Mesendoderm (in vitro differentiated cells): ENCODE data around the gene SDK1.

Source experiments
- DNase-seq: peaks from one replicate; pipeline ENCODE4 v3.0.0; 2013
- H2AK5ac ChIP-seq: 2 replicates; pipeline ENCODE4 v1.6.1; 2013; ENCODE audit warnings: low read length, inconsistent platforms
- H2BK120ac ChIP-seq: 2 replicates; pipeline ENCODE4 v1.6.1; 2013; ENCODE audit warnings: low read depth, mild to moderate bottlenecking, low read length, moderate library complexity, mixed read lengths
- H2BK15ac ChIP-seq: replicated peaks from 2 replicates; pipeline ENCODE4 v1.6.1; 2013; ENCODE audit warnings: low read depth, mild to moderate bottlenecking, moderate library complexity
- H2BK5ac ChIP-seq: 2 replicates; pipeline ENCODE4 v1.6.1; 2013; ENCODE audit warnings: low read length, inconsistent platforms
- H3K18ac ChIP-seq: 2 replicates; pipeline ENCODE4 v1.6.1; 2013; ENCODE audit warnings: mild to moderate bottlenecking, low read length, mixed read lengths
- H3K23ac ChIP-seq: one replicate; pipeline ENCODE4 v1.6.1; 2013; ENCODE audit warnings: low read length
- H3K27ac ChIP-seq: 2 replicates; pipeline ENCODE4 v1.5.1; 2013; ENCODE audit warnings: low read depth, mild to moderate bottlenecking, inconsistent platforms, low read length, moderate library complexity
- H3K27me3 ChIP-seq: 2 replicates; pipeline ENCODE4 v1.6.1; 2013; ENCODE audit warnings: low read length, control low read depth, mild to moderate bottlenecking, inconsistent platforms; ENCODE audit not compliant: insufficient read depth, poor library complexity
- H3K36me3 ChIP-seq: 2 replicates; pipeline ENCODE4 v1.6.1; 2013; ENCODE audit warnings: low read length, inconsistent platforms; ENCODE audit not compliant: control insufficient read depth, insufficient read depth
- H3K4ac ChIP-seq: one replicate; pipeline ENCODE4 v1.6.1; 2013; ENCODE audit warnings: low read depth, mild to moderate bottlenecking, low read length, moderate library complexity
- H3K4me1 ChIP-seq: 2 replicates; pipeline ENCODE4 v1.6.1; 2013; ENCODE audit warnings: low read depth, low read length, inconsistent platforms; ENCODE audit not compliant: control insufficient read depth
- H3K4me2 ChIP-seq: 2 replicates; pipeline ENCODE4 v1.6.1; 2013; ENCODE audit warnings: low read length
- H3K4me3 ChIP-seq: 2 replicates; pipeline ENCODE4 v1.5.1; 2013; ENCODE audit warnings: mild to moderate bottlenecking, low read length
- H3K56ac ChIP-seq: one replicate; pipeline ENCODE4 v1.6.1; 2013; ENCODE audit warnings: low read length
- H3K79me1 ChIP-seq: 2 replicates; pipeline ENCODE4 v1.6.1; 2013; ENCODE audit warnings: low read length, inconsistent platforms
- H3K79me2 ChIP-seq: 2 replicates; pipeline ENCODE4 v1.6.1; 2013; ENCODE audit warnings: mild to moderate bottlenecking, low read length; ENCODE audit not compliant: control insufficient read depth, insufficient read depth
- H3K9ac ChIP-seq: 2 replicates; pipeline ENCODE4 v1.6.1; 2013; ENCODE audit warnings: low read length, inconsistent platforms
- H4K5ac ChIP-seq: one replicate; pipeline ENCODE4 v1.6.1; 2013; ENCODE audit warnings: low read length
- H4K8ac ChIP-seq: one replicate; pipeline ENCODE4 v1.6.1; 2013; ENCODE audit warnings: low read depth, mild to moderate bottlenecking, control low read depth, low read length, moderate library complexity
- WGBS: extraction: QIAGEN DNeasy Blood & Tissue Kit; methylation state at CpG from one replicate; pipeline ENCODE4 v1.1.7; 2013; ENCODE audit warnings: low lambda C conversion rate, missing lambda C conversion rate; ENCODE audit not compliant: insufficient coverage; ENCODE audit errors: extremely low coverage; 5-methylcytosine and 5-hydroxymethylcytosine counted together

The SDK1 gene

GRCh38 chr7:4065190-4065589 lies 764.1 kb downstream of the SDK1 start:
- no peak overlapping the region for H3K9ac ChIP-seq
- H3K18ac ChIP-seq = no peak overlapping the region
- no peak overlapping the region for H2BK5ac ChIP-seq
- H3K36me3 ChIP-seq = no peaks in the 10 kb centered on the region
- no peak overlapping the region for H3K23ac ChIP-seq
- H3K4me1 ChIP-seq = no peaks in the 10 kb centered on the region
- no peak overlapping the region for H4K8ac ChIP-seq
- no peak overlapping the region for H4K5ac ChIP-seq
- H2BK120ac ChIP-seq = no peak overlapping the region
- H3K79me1 ChIP-seq = no peaks in the 10 kb centered on the region
- no peak overlapping the region for H3K4me3 ChIP-seq
- no peak overlapping the region for H3K27ac ChIP-seq
- no peaks in the 10 kb centered on the region for H3K27me3 ChIP-seq
- WGBS = no CpG with 5 or more reads among the region's 5 CpGs
- no peaks in the 10 kb centered on the region for H3K79me2 ChIP-seq
- H3K4ac ChIP-seq = no peak overlapping the region
- H2BK15ac ChIP-seq = no peak overlapping the region
- H3K4me2 ChIP-seq = no peak overlapping the region
- H2AK5ac ChIP-seq = no peak overlapping the region
- no peak for DNase-seq
- no peak overlapping the region for H3K56ac ChIP-seq

GRCh38 chr7:4066206-4066605 lies 765.2 kb downstream of the SDK1 start:
- no peak for DNase-seq

GRCh38 chr7:4066626-4067475 lies 765.8 kb downstream of the SDK1 start:
- no peak for DNase-seq
- H3K4me3 ChIP-seq = no peak overlapping the region
- H3K27ac ChIP-seq = no peak overlapping the region
- H4K5ac ChIP-seq = no peak overlapping the region
- H4K8ac ChIP-seq = no peak overlapping the region
- H3K18ac ChIP-seq = no peak overlapping the region
- no peak overlapping the region for H3K23ac ChIP-seq
- H3K4me1 ChIP-seq = no peaks in the 10 kb centered on the region
- H3K79me2 ChIP-seq = no peaks in the 10 kb centered on the region
- H3K27me3 ChIP-seq = no peaks in the 10 kb centered on the region
- H3K4ac ChIP-seq = no peak overlapping the region
- no peaks in the 10 kb centered on the region for H3K36me3 ChIP-seq
- H2BK120ac ChIP-seq = no peak overlapping the region
- H2BK5ac ChIP-seq = no peak overlapping the region
- H2BK15ac ChIP-seq = no peak overlapping the region
- WGBS = no CpG with 5 or more reads among the region's 21 CpGs
- H3K4me2 ChIP-seq = no peak overlapping the region
- H3K9ac ChIP-seq = no peak overlapping the region
- H2AK5ac ChIP-seq = no peak overlapping the region
- H3K79me1 ChIP-seq = no peaks in the 10 kb centered on the region
- no peak overlapping the region for H3K56ac ChIP-seq

More at GRCh38 chr7:4066206-4066605, 765.2 kb downstream of the SDK1 start:
- no peak overlapping the region for H2BK15ac ChIP-seq
- no peak overlapping the region for H2BK120ac ChIP-seq
- no peak overlapping the region for H3K56ac ChIP-seq
- H4K5ac ChIP-seq = no peak overlapping the region
- H3K4me1 ChIP-seq = no peaks in the 10 kb centered on the region
- H3K23ac ChIP-seq = no peak overlapping the region
- H3K9ac ChIP-seq = no peak overlapping the region
- no CpG with 5 or more reads among the region's 10 CpGs for WGBS
- no peak overlapping the region for H3K4me2 ChIP-seq
- no peaks in the 10 kb centered on the region for H3K36me3 ChIP-seq
- no peak overlapping the region for H2AK5ac ChIP-seq
- no peak overlapping the region for H2BK5ac ChIP-seq
- H3K27me3 ChIP-seq = no peaks in the 10 kb centered on the region
- H3K79me2 ChIP-seq = no peaks in the 10 kb centered on the region
- H3K4me3 ChIP-seq = no peak overlapping the region
- H3K18ac ChIP-seq = no peak overlapping the region
- H3K79me1 ChIP-seq = no peaks in the 10 kb centered on the region
- H3K27ac ChIP-seq = no peak overlapping the region
- no peak overlapping the region for H4K8ac ChIP-seq
- no peak overlapping the region for H3K4ac ChIP-seq

GRCh38 chr7:4067476-4067760 lies 766.4 kb downstream of the SDK1 start:
- H4K5ac ChIP-seq = no peak overlapping the region
- no peak overlapping the region for H3K56ac ChIP-seq
- H3K4ac ChIP-seq = no peak overlapping the region
- no peaks in the 10 kb centered on the region for H3K79me2 ChIP-seq
- no peak overlapping the region for H3K27ac ChIP-seq
- H2BK15ac ChIP-seq = no peak overlapping the region
- no peak for DNase-seq
- H3K9ac ChIP-seq = no peak overlapping the region
- no peak overlapping the region for H3K4me3 ChIP-seq
- no peak overlapping the region for H4K8ac ChIP-seq
- H3K23ac ChIP-seq = no peak overlapping the region
- no peak overlapping the region for H3K4me2 ChIP-seq
- H2BK120ac ChIP-seq = no peak overlapping the region
- no peak overlapping the region for H2BK5ac ChIP-seq
- no peaks in the 10 kb centered on the region for H3K79me1 ChIP-seq
- no peaks in the 10 kb centered on the region for H3K4me1 ChIP-seq
- H2AK5ac ChIP-seq = no peak overlapping the region
- no peak overlapping the region for H3K18ac ChIP-seq
- no peaks in the 10 kb centered on the region for H3K36me3 ChIP-seq
- no peaks in the 10 kb centered on the region for H3K27me3 ChIP-seq

GRCh38 chr7:4067874-4068273 lies 766.8 kb downstream of the SDK1 start:
- Histone ChIP-seq H4K8ac (no peak overlapping the region), H2BK15ac (no peak overlapping the region), H3K79me1 (no peaks in the 10 kb centered on the region), H3K4me3 (no peak overlapping the region), H3K36me3 (no peaks in the 10 kb centered on the region), H2AK5ac (no peak overlapping the region), H2BK120ac (no peak overlapping the region), H3K18ac (no peak overlapping the region), H3K4me1 (no peaks in the 10 kb centered on the region), H3K4me2 (no peak overlapping the region), H3K23ac (no peak overlapping the region), H3K56ac (no peak overlapping the region), H3K9ac (no peak overlapping the region), H2BK5ac (no peak overlapping the region), H4K5ac (no peak overlapping the region), H3K79me2 (no peaks in the 10 kb centered on the region), H3K4ac (no peak overlapping the region), H3K27ac (no peak overlapping the region), H3K27me3 (no peaks in the 10 kb centered on the region)
- no peak for DNase-seq
- WGBS = no CpG with 5 or more reads among the region's 4 CpGs

- Histone ChIP-seq H3K9ac (no peak overlapping the region), H3K23ac (no peak overlapping the region), H2BK5ac (no peak overlapping the region), H3K4me1 (no peaks in the 10 kb centered on the region), H3K4ac (no peak overlapping the region), H3K18ac (no peak overlapping the region), H3K36me3 (no peaks in the 10 kb centered on the region), H2BK15ac (no peak overlapping the region), H4K8ac (no peak overlapping the region), H3K56ac (no peak overlapping the region), H3K79me1 (no peaks in the 10 kb centered on the region), H3K27ac (no peak overlapping the region), H4K5ac (no peak overlapping the region), H2BK120ac (no peak overlapping the region), H3K79me2 (no peaks in the 10 kb centered on the region), H3K27me3 (no peaks in the 10 kb centered on the region), H3K4me2 (no peak overlapping the region), H3K4me3 (no peak overlapping the region), H2AK5ac (no peak overlapping the region)
- no peak for DNase-seq
- no CpG with 5 or more reads among the region's 7 CpGs for WGBS
Measured at GRCh38 chr7:4068286-4068685, 767.2 kb downstream of the SDK1 start.
